Measurements from ENCODE around the gene HOXA11.

Gene HOXA11

DNA sequence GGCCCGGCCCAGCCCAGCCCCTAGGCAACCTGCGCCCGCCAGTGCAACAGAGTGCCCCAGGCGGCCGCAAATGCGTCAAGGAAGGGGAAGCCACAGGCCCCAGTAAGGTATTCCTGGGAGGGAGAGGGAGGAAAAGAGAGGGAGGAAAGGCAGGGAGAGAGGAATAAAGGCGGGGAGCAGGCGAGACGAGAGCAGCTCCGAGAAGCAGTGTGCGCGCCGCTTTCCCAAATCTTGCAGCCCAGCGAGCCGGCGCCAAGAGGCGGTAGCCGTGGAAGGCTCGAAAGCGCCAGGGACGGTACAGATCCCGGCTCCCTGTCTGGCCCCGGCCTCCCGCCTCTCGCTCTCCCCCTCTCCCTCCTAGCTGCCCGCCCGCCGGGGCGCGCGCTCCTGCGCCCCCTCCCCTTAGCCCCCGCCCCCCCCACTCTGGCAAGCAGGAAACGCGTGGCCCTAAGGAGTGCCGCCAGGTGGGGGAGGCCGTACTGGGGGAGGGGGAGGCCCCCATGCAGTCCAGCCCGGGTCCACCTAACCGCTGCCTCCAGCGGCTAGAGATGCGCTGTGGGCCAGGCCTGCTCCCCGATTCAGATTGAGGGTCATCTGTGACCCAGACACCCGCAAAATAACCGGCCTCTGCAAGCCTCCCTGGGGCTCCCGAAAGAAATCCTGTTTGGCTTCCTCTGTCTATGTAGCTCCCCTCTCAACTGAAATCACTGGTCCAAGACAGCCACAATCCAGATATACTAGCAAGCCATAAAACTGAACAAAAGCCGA, 15.2 kb downstream of the HOXA11 start:
- peak; percentile 23 for DNase-seq (ENCODE audit: low spot score)

DNA sequence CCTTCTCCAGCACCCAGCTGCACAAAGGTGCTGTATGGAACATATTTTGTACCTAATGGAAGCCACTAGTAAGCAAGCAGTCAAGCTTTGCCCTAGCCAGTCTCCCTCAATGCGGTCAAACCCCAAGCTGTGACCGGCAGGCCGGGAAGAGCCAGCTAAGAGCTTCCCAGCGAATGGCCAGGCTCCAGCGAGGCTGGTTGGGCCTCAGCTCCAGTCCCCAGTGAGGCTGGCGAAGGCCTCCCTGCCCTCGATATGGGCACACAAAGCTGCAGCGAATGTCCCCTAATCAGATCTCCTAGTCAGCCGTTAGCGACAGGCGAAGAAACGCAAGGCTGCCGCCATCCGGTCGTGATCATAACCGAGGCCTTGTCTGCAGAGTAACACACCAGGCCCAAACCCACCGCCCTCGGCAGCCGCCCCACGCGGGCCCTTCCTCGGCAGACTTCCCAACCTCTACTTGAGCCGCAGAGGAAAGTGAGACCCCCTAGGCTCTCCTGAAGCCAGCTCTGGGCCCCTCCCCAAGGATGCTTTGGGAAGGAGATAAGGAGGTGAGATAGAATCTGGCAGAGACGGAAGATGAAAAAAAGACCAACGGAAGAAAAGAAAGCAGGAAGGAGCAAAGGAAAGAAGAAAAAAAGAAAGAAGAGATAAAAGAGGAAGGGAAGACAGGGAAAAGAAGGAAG, 16.6 kb downstream of the HOXA11 start:
- DNase-seq (ENCODE audit: low spot score), result peak; percentile 33

DNA sequence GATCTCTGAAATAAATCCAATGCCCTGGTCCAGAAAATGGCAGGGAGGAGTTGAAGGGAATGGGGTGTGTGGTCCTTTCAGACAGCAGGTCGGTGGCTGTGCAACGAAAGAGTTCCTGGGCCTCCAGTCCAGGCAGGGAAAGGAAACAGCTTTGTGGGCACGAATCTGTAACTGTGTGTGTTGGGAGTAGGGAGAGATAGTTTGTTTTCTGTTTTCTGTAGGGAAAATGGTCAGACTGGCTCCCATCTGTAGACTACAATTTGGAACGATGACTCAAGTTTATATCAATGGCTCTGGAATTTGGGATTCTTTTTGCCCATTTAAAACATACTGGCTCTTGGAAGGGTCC, 17.1 kb downstream of the HOXA11 start:
- peak; percentile 25 for DNase-seq (ENCODE audit: low spot score)

DNA sequence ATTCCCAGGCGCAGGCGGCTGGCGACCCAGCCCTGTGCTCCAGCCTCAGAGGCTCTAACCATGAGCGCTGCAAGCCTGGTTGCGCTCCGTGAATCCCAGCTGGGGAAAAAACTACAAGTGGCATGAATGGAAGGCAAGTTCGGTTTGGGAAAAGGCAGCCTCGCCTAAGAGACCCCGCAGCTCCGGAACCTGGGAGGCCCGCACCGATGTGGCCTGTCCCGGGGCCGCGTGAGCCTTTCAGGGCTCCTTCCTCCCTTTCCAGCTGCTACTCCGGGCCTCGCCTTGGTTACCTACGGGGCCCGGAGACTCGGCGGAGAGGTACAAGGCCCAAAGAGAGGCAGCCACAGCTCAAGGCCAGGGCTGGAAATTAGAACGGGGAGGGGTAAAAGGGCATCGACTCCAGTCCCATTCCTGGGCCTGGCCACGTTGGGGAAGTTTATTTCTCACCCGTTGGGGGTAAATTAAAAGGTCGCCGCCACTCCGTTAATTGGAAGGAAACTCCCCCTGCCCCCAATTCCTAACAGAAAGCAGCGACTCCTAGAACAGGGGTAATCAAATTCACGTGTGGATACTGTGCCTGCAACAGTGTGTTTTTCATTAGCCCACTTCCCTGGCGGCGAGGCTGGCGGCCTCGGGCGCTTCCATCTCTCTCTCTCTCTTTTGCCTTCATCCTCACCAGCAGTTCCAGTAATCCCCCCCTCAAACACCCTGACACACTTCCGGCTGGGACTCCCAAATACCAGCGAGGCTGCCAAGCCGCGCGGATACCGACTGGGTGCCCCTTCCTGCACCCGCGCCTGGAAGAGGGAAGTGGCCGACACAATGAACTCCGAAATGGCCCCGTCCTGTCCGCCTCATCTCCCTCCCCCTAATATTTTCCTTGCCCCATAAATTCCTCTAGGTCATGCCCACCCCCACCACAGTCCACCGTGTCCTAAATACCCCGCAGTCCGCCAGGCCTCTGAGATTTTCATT, 18.2 kb downstream of the HOXA11 start:
- peak; percentile 27 for DNase-seq (ENCODE audit: low spot score)

DNA sequence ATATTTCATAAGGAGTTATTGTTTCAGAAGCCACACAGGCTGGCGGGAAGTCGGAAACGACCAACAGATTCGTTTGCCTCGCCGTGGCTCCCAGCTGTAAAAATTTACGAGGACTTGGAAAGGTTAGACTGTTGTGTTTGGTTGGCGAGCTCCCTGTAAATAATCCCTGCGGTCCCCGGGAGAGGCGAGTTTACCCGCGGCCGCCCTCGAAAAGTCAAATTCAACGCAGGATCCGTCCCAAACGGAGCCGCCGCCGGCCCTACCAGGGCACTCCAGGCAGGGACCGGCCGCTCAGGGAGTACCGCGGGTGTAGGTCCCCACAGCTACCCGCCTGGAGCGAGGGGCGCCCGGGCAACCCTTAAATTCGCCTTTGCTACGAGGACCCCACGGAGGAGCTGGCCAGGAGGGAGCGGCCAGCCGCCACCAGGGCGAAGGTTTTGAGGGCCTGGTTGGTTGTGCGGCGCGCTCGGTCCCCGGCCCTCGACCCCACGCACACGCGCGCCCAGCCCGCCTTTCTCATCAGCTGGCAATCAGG, 19.0 kb downstream of the HOXA11 start:
- DNase-seq (ENCODE audit: low spot score), result peak; percentile 21

DNA sequence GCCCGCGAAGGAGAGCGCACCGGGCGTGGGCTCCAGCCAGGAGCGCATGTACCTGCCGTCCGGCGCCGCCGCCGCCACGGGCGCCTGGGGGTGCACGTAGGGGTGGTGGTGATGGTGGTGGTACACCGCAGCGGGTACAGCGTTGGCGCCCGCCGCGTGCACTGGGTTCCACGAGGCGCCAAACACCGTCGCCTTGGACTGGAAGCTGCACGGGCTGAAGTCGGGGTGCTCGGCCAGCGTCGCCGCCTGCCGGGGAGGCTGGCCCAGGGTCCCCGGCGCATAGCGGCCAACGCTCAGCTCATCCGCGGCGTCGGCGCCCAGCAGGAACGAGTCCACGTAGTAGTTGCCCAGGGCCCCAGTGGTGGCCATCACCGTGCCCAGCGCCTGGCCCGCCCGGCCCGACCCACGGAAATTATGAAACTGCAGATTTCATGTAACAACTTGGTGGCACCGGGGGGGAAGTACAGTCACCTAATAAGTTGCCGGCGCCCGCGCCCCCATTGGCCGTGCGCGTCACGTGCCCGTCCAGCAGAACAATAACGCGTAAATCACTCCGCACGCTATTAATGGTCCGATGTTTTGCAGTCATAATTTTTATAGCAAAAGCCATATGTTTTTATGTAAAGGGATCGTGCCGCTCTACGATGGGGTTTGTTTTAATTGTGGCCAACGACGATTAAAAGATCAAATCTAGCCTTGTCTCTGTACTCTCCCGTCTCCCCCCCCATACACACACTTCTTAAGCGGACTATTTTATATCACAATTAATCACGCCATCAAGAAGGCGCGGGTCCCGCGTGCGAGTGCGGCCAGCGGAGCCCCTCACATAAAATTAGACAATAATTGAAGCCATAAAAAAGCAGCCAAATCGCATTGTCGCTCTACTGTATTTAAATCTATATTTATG, 19.7 kb downstream of the HOXA11 start, which contains the start of gene HOXA9:
Gene HOXA9, minus strand, starts transcription at position 449 of the 907 bp plus-strand sequence. Its CDS starts 80 bp downstream, at position 369.
- DNase-seq (ENCODE audit: low spot score), result peak; percentile 85

DNA sequence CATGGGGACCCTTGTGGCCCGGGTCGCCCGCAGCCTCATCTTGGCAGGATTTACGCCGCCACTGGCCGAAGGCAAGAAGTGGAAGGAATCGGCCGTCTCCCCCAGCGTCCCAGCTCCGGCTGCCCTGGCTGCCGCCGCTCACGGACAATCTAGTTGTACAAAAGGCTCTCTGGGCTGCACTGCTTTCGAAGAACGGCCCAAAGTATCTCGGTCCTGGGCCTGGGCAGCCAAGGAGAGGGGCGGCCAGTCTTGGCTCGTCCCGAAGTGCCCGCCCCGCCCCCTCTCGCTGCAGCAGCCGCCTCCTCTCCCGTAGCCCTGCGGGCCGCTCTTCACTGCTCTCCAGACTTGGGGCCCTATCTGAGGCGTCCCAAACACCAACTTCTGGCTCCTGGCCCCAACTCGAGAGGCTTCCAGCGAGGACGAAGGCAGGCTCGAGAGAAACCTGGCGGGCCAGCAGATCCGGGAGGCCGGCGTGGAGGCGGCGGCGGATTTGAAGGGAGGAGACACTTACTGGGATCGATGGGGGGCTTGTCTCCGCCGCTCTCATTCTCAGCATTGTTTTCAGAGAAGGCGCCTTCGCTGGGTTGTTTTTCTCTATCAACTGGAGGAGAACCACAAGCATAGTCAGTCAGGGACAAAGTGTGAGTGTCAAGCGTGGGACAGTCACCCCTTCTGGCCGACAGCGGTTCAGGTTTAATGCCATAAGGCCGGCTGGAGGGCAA, 20.5 kb downstream of the HOXA11 start:
- DNase-seq (ENCODE audit: low spot score), result peak; percentile 33

DNA sequence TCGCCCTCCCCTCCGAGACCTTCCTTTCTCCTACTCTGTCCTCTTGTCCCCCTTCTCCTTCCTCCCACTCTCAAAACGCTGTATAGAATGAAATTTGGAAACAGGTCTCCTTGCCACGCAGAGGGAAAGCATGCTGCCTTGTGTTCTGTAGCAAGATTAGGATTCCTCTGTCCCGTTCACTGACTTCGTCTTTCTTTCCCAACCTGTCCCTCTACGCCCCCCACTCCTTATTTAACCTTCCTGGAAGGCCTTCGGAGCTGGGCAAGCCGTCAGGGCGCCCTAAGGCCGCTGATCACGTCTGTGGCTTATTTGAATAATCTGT, 21.0 kb downstream of the HOXA11 start:
- DNase-seq (ENCODE audit: low spot score), result no peak

DNA sequence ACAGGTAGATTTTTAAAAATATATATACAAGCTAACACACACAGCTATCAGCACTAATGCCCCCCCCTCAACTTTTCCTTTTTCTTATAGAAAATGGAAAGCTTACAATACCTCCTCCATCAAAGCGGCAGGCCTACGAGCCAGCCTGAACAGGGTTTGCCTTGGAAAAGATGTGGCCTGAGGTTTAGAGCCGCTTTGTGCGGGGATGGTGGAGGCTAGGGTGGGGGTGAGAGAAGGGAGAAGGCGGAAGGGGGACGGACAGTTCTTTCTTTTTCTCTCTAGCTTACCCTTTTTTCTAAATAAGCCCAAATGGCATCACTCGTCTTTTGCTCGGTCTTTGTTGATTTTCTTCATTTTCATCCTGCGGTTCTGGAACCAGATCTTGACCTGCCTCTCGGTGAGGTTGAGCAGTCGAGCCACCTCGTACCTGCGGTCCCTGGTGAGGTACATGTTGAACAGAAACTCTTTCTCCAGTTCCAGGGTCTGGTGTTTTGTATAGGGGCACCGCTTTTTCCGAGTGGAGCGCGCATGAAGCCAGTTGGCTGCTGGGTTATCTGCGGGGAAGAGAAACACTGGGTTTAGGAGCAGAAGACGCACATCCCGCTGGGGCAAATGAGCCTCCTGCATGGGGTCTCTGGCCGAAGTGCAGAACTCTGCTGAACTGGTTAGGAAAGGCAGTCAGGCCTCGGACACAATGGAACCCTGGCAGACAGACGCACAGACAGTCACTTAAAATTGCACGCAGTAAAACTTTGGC, 21.6 kb downstream of the HOXA11 start:
- DNase-seq (ENCODE audit: low spot score), result no peak

DNA sequence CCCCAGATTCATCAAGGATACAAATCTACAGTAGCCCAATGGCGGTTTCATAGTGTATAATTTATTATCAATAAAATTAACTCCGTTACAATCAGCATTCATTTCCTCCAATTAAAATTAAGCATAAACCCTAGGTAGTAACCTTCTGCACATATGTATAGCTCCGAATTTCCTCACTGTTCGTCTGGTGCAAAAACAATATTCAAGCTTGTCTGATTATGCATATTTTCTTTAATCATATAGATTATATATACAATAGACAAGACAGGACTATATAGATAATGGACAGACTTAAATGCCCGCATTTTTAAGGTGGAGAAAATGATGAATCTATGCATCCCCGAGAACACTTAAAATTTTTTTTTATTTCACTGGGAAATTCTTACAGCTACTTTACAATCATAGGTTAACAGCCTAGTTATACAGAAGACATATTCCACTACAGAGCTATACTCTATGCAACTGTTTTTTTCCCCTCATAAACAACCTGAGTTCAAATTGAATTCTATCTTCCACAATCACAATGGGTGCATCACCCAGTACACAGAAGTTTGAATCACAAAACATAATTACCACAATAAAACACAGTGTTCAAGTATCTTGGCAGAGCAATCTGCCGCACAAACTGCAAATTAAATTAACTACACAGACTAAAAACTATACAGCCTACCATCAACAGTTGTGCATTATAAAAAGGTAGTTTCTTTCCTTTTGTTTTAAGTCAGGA, 22.3 kb downstream of the HOXA11 start:
- DNase-seq (ENCODE audit: low spot score), result no peak

DNA sequence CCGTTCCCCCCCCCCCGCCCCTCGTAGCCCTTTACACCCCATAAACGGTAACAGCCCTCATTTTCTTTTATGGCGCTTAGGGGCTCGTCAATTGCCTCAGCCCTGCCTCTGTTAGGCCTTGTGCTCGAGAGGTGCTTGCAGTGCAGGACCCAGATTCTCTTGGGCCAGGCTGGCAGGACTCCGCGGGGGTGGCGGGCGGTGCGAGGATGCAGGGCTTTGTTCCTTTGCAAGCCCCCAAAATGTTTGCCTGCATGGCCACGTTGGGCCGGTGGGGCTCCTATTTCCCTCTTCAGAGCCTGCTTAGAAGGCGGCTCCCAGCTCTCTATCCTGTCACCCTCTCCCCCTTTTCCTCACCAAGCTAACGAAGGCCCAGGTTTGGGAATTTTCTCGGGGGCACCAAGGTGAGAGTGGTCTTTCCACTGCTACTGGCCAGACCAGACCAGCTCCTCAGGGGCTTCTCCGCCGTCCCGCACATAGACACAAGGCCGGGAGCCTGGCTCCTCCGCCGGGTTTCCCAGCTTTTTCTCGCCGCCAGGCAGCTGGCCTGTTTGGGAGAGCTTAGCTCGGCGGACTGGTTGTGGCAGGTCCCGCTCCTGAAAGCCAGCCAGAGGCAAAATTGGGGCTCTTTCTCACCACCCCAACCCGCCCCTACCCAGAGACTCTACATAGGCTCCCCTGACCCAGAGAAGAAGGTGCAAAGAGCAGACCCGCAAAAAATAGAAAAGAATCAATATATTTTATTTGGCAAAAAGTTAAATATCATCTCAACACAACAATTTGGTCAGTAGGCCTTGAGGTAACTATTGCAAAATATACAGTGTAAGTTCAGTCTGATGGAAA, 23.1 kb downstream of the HOXA11 start:
- peak; percentile 21 for DNase-seq (ENCODE audit: low spot score)

DNA sequence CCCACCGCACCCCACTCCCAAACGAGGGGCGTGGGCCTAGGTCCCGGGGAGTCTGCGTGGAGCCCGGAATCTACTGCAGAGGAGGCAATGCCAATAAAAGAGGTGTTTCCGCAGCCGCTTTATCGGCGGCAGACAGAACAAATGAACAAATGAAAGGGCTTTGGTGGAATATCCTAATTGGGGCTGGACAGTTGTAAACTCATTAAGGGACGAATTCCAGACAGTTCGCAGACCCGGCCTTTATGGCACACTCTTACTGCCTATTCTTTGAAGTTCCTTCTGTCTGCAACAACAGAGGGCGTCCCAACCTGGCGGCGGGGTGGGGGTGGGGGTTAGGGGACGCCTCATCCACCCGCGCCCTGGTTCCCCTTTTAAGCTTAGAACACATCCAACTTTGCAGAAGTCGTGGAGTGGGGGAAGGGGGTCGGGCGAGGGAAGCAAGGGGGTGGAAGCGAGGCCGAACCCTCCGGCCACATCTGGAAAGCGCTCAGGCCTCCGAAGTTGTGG, 23.8 kb downstream of the HOXA11 start:
- peak; percentile 14 for DNase-seq (ENCODE audit: low spot score)

DNA sequence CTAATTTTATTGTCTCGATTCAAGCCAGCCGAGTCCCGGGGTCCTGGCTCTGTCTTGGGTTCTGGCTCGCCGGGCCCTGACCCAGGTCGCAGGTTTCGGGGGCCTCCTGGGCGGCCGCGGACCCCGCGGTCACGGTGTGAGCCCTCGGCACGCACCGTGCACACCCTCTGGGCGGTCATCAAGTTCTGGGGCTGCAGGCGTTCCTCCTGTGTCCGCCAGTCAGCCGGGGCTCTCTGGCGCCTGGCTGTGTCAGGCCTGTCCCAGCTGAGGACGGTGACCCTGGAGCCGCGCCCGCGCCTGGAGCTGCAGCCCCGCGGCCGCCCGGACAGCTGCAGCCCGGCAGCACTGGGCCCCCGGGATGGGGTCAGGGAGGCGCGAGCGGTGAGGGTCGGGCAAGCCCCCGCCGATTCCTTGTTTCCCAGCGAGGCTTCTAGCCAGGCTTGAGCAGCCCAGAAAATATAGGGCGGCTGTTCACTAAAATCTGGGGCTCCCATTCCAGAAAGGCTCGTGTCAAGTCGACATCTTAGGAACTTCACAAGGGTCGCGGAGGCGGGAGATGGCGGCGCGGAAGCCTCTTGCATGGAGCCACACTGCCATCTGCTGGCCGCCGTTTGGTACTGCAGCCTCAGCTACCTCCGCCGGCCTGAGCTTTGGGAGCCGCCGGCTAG, 24.4 kb downstream of the HOXA11 start:
- peak; percentile 79 for DNase-seq (ENCODE audit: low spot score)

DNA sequence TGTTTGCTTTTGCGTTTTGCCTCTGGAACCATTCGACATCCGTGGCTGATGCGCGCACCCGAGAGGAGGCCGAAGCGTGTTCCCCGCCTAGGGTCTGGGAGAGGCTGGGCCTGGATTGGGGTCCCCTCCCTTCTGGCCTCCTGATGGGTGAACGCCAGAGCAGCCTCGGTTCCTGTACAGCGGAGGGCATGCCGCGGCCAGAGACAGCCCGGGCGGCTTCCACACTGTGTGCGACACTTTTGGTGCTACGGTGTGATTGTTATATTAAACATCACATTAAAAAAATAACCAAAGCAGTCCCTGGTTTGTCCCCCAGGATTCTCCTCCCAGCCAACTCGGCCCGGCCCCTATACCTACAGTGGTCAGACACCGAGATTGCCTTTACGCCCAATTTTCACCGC, 24.9 kb downstream of the HOXA11 start:
- DNase-seq (ENCODE audit: low spot score), result no peak

DNA sequence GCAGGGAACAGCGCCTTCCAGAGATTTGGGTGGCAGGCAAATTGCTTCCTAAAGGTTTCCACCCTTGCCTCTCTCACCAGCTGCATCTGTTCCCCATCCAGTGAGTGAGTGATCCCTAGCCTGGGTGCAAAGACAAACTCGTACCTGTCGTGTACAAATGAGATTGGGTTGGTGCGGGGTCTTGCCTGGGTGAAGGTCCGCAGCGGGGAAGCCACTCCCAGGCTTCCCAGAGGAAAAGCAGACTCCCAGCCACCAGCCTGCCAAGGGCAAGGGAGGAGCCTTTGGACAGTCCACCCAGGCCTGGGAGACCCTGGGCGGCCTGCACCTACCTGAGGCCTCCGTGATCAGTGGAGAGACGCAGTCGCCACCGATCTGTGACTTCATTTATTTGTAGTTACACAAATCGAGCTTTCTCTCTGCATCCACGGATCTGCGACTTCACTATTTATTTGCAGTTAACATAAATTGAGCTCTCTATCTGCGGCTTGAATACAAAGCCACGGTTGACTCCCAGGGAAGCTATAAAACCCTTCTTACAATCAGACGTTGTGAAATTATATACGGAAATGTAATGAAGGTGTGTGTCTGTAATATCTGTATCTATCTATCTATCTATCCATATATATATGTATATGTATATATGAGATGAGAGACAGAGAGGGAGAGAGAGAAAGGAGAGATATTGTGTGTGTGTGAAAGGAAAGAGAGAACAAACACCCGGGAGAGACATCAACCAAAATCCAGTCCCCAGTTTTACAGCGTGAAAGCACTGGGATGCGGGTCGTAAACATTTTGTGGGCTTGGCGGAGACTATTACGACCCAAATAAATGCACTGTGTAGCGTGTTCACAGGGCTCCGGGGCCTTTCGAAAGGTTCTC, 25.5 kb downstream of the HOXA11 start:
- DNase-seq (ENCODE audit: low spot score), result no peak
